ENCODE data around the gene STK24.

STK24 gene

GRCh38 chr13:98509271-98510155 lies 67.4 kb downstream of the STK24 start:
- DNase-seq, result peak; percentile 51 to 54

GRCh38 chr13:98508685-98509084 lies 68.2 kb downstream of the STK24 start:
- no peak for DNase-seq

GRCh38 chr13:98508280-98508679 lies 68.6 kb downstream of the STK24 start:
- no peak for DNase-seq

- DNase-seq, result no peak
Observed at GRCh38 chr13:98507282-98507797, 69.6 kb downstream of the STK24 start.

- DNase-seq, result no peak
Observed at GRCh38 chr13:98506728-98507230, 70.1 kb downstream of the STK24 start.

- no peak for DNase-seq
Observed at GRCh38 chr13:98506322-98506721, 70.6 kb downstream of the STK24 start.

- no peak for DNase-seq
Observed at GRCh38 chr13:98505217-98505616, 71.7 kb downstream of the STK24 start.

- no peak for DNase-seq
Observed at GRCh38 chr13:98504371-98504963, 72.4 kb downstream of the STK24 start.

GRCh38 chr13:98504029-98504351 lies 72.9 kb downstream of the STK24 start:
- DNase-seq, result no peak

GRCh38 chr13:98503175-98504028 lies 73.5 kb downstream of the STK24 start:
- DNase-seq, result no peak

- no peak for DNase-seq
Observed at GRCh38 chr13:98500963-98501421, 75.9 kb downstream of the STK24 start.

- no peak for DNase-seq
Observed at GRCh38 chr13:98496966-98497365, 79.9 kb downstream of the STK24 start.

- DNase-seq, result no peak
Observed at GRCh38 chr13:98496479-98496791, 80.5 kb downstream of the STK24 start.

- no peak for DNase-seq
Observed at GRCh38 chr13:98495627-98496478, 81.1 kb downstream of the STK24 start.

GRCh38 chr13:98494769-98495168 lies 82.1 kb downstream of the STK24 start:
- no peak for DNase-seq

GRCh38 chr13:98493042-98493712 lies 83.7 kb downstream of the STK24 start:
- no peak for DNase-seq

- DNase-seq, result no peak
Observed at GRCh38 chr13:98492335-98493041, 84.4 kb downstream of the STK24 start.

- no peak for DNase-seq
Observed at GRCh38 chr13:98490866-98491265, 86.0 kb downstream of the STK24 start.

- no peak for DNase-seq
Observed at GRCh38 chr13:98490195-98490836, 86.6 kb downstream of the STK24 start.

GRCh38 chr13:98489446-98490194 lies 87.3 kb downstream of the STK24 start:
- no peak for DNase-seq

Measured in stimulated activated CD4-positive, alpha-beta T cell treated with anti-CD3 and anti-CD28 coated beads, Interleukin-2, amount 100 ng/mL, for 24 hours (primary cell).